Measurements from ENCODE around the gene PDE11A. TPM values are rescaled to one million over a fixed set of nuclear protein-coding genes. Genes with fewer than 3 reads are reported as not detected.

The PDE11A gene
- total and polyA plus RNA-seq, 3 donors from 2014 or later: 2.2 to 7.8 (median 3.3) TPM

- H3K27ac ChIP-seq: no peak overlapping the region
- TF ChIP-seq POLR2A (IDR thresholded peaks at IDR 0.05) (no peak), CTCF (IDR thresholded peaks at IDR 0.05) (no peak)
- WGBS, 2 donors: 88 to 89% methylated on average over 3 of the region's 3 CpGs
These were observed 184.9 kb downstream of the PDE11A start for GRCh38 chr2:177887722-177888121.

GRCh38 chr2:177886824-177887223 is 185.8 kb downstream of the PDE11A start:
- H3K27me3 ChIP-seq: no peaks in the 10 kb centered on the region
- intact Hi-C loops (cut with DNase I; ENCODE audit: low total_unique reads): no loop called here
- no peak overlapping the region for H3K27ac ChIP-seq
- H3K36me3 ChIP-seq (ENCODE audit: low read depth, missing control alignments): no peaks in the 10 kb centered on the region
- 100% methylated on average over 1 of the region's 1 CpG for WGBS, 2 donors
- H3K9me3 ChIP-seq: no peaks in the 10 kb centered on the region
- no peak overlapping the region for H3K4me3 ChIP-seq
- TF ChIP-seq POLR2A (IDR thresholded peaks at IDR 0.05) (no peak), CTCF (IDR thresholded peaks at IDR 0.05) (no peak)
- no peak for DNase-seq
- H3K4me1 ChIP-seq: peaks cover 8% of the 10 kb centered on the region

More at GRCh38 chr2:177887722-177888121, 184.9 kb downstream of the PDE11A start:
- Histone ChIP-seq H3K4me3 (no peak overlapping the region), H3K27me3 (no peaks in the 10 kb centered on the region), H3K4me1 (peaks cover 8% of the 10 kb centered on the region), H3K9me3 (no peaks in the 10 kb centered on the region), H3K36me3 (ENCODE audit: low read depth, missing control alignments) (no peaks in the 10 kb centered on the region)
- intact Hi-C loops (cut with DNase I; ENCODE audit: low total_unique reads): no loop called here
- DNase-seq: no peak

GRCh38 chr2:177885828-177886466 is 186.6 kb downstream of the PDE11A start:
- WGBS, 2 donors: 85 to 90% methylated on average over 2 of the region's 2 CpGs
- H3K4me3 ChIP-seq: no peak overlapping the region
- no peak for DNase-seq
- no peaks in the 10 kb centered on the region for H3K36me3 ChIP-seq (ENCODE audit: low read depth, missing control alignments)
- H3K27me3 ChIP-seq: no peaks in the 10 kb centered on the region
- H3K4me1 ChIP-seq: peaks cover 8% of the 10 kb centered on the region
- intact Hi-C loops (cut with DNase I; ENCODE audit: low total_unique reads): no loop called here
- H3K9me3 ChIP-seq: no peaks in the 10 kb centered on the region
- no peak for TF ChIP-seq POLR2A (IDR thresholded peaks at IDR 0.05)
- TF ChIP-seq CTCF (IDR thresholded peaks at IDR 0.05): no peak
- no peak overlapping the region for H3K27ac ChIP-seq

GRCh38 chr2:177883177-177883576 is 189.4 kb downstream of the PDE11A start:
- TF ChIP-seq CTCF (IDR thresholded peaks at IDR 0.05) (no peak), POLR2A (IDR thresholded peaks at IDR 0.05) (no peak)
- H3K36me3 ChIP-seq (ENCODE audit: low read depth, missing control alignments): no peaks in the 10 kb centered on the region
- intact Hi-C loops (cut with DNase I; ENCODE audit: low total_unique reads): no loop called here
- H3K4me3 ChIP-seq: no peak overlapping the region
- DNase-seq: no peak
- H3K9me3 ChIP-seq: no peaks in the 10 kb centered on the region
- H3K27me3 ChIP-seq: no peaks in the 10 kb centered on the region
- no peak overlapping the region for H3K27ac ChIP-seq
- no peaks in the 10 kb centered on the region for H3K4me1 ChIP-seq
- 81 to 91% methylated on average over 2 of the region's 2 CpGs for WGBS, 2 donors

GRCh38 chr2:177882501-177882900 is 190.1 kb downstream of the PDE11A start:
- 45 to 61% methylated on average over 1 of the region's 1 CpG for WGBS, 2 donors
- Histone ChIP-seq H3K4me3 (no peak overlapping the region), H3K9me3 (no peaks in the 10 kb centered on the region), H3K27me3 (no peaks in the 10 kb centered on the region), H3K36me3 (ENCODE audit: low read depth, missing control alignments) (no peaks in the 10 kb centered on the region), H3K27ac (no peak overlapping the region), H3K4me1 (no peaks in the 10 kb centered on the region)
- no peak for TF ChIP-seq CTCF (IDR thresholded peaks at IDR 0.05)
- TF ChIP-seq POLR2A (IDR thresholded peaks at IDR 0.05): no peak
- intact Hi-C loops (cut with DNase I; ENCODE audit: low total_unique reads): no loop called here
- DNase-seq: peak; percentile 18
